ENCODE data around the gene HOXC9.

The HOXC9 gene

GRCh38 chr12:54025499-54026405 lies 25.8 kb downstream of the HOXC9 start:
- peaks cover 4 to 7% of the 10 kb centered on the region in 2 experiments; a peak in 2 of 3 replicates for H3K36me3 ChIP-seq (ENCODE audit: control insufficient read depth in 2 of 2, insufficient read depth in 1 of 2, low read length in 2 of 2)
- peaks cover 67% of the 10 kb centered on the region for H3K4me1 ChIP-seq (ENCODE audit: control insufficient read depth, insufficient read depth, low read length)
- no peak overlapping the region for H3K4me3 ChIP-seq (ENCODE audit: low read depth, low read length)
- ChIA-PET CTCF (interaction anchor here (0.6 to 4.5 kb wide), 8 partner anchors 17 to 190 kb away, joined by 3 to 21 read pairs (median 8); partner anchors contain the start of gene HOXC8), POLR2A (interaction anchor here (1.1 to 4.5 kb wide), 2 partner anchors 9 to 109 kb away, joined by 3 to 26 read pairs; no protein-coding TSS in a partner anchor)
- no peaks in the 10 kb centered on the region for H3K9me3 ChIP-seq (ENCODE audit: control insufficient read depth, insufficient read depth, low read depth, low read length)
- peak overlapping the region; percentile 28; the same call in 1 of the 2 replicates for H3K27ac ChIP-seq (ENCODE audit: extremely low read depth, low read depth, low read length)
- TF ChIP-seq PRDM1 (tag by site-specific recombination; IDR thresholded peaks at IDR 0.05) (peak; percentile 45; the same call in 1 of the 2 replicates), WT1 (tag by site-specific recombination; IDR thresholded peaks at IDR 0.05) (no peak), ZNF791 (tag by site-specific recombination; IDR thresholded peaks at IDR 0.05) (no peak), ELK4 (IDR thresholded peaks at IDR 0.05; ENCODE audit: borderline replicate concordance, low read depth, low read length) (no peak), ZNF214 (tag by site-specific recombination; IDR thresholded peaks at IDR 0.05; ENCODE audit: borderline replicate concordance) (no peak), ZBTB10 (tag by site-specific recombination; IDR thresholded peaks at IDR 0.05) (0 out of 2 replicates have a peak, but pooled peaks have one; percentile 25), PRDM6 (tag by site-specific recombination; IDR thresholded peaks at IDR 0.05) (peak; percentile 43), ZFHX2 (tag by site-specific recombination; conservative IDR thresholded peaks at IDR 0.05) (no peak), ZNF747 (tag by site-specific recombination; IDR thresholded peaks at IDR 0.05) (no peak), ZNF354C (tag by site-specific recombination; IDR thresholded peaks at IDR 0.05; ENCODE audit: borderline replicate concordance, low read depth) (no peak), TSHZ1 (tag by site-specific recombination; IDR thresholded peaks at IDR 0.05; ENCODE audit: borderline replicate concordance) (no peak), ZNF521 (tag by site-specific recombination; IDR thresholded peaks at IDR 0.05) (no peak), ZBTB44 (tag by site-specific recombination; IDR thresholded peaks at IDR 0.05) (no peak), ZNF140 (tag by site-specific recombination; IDR thresholded peaks at IDR 0.05) (no peak), ZNF624 (tag by site-specific recombination; IDR thresholded peaks at IDR 0.05) (no peak), ZNF623 (tag by site-specific recombination; IDR thresholded peaks at IDR 0.05) (no peak), ZBTB11 (tag by site-specific recombination; conservative IDR thresholded peaks at IDR 0.05; ENCODE audit: low read depth) (peak; percentile 48; the same call in 1 of the 2 replicates), ZNF341 (tag by site-specific recombination; IDR thresholded peaks at IDR 0.05; ENCODE audit: low read depth) (peak; percentile 26; the same call in 1 of the 2 replicates), ZNF10 (tag by site-specific recombination; IDR thresholded peaks at IDR 0.05) (no peak), SCRT2 (tag by site-specific recombination; IDR thresholded peaks at IDR 0.05) (peak; percentile 71), ZNF423 (tag by site-specific recombination; IDR thresholded peaks at IDR 0.05) (0 out of 2 replicates have a peak, but pooled peaks have one; percentile 48)

All from HEK293 (cell line).